ENCODE results near the gene MIAT.
A peak's percentile ranks its signal among the peaks of the same experiment; 100 is the strongest.

Gene MIAT

DNA sequence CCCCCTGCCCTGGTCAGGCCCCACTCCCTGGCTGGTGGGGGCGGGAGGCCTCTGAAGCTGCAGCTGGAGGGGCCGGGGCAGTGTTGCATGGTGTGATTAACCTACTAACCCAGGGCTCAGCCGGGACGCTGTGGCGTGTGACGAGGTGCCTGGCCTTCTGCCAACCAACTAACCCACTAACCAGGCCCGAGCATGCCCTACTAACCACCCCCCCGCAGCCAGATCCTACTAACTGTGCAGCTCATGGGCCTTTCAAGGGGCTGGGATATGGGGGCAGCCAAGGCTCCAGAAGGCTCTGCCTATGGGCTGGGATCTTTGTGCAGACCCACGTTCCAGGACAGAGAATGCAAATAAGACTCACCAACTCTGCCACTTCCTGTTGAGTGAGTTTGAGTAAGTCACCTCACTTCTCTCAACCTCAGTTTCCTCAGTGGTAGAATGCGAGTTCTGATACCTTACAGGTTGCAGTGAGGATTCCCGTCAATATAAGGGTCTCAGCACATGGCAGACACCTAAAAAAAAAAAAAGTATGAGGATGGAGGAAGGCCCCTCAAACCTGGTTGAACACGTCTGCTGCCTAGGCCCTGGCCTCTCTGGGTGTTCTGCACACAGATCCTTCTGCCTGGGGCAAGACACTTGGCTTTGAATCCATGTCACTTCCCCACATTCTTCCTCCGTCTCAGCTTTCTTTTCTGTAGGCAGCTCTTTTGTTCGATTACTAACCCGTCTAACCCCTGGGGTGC, 14.1 kb downstream of the MIAT start:
- DNase-seq (ENCODE audit: extremely low spot score): no peak
- ChIA-PET CTCF (no interaction called here), POLR2A (interaction anchor here (1.0 to 2.4 kb wide), 2 partner anchors 10 to 11 kb away, joined by 3 to 19 read pairs; no protein-coding TSS in a partner anchor)
- TF ChIP-seq TARDBP (IDR thresholded peaks at IDR 0.05) (no peak), ZNF384 (IDR thresholded peaks at IDR 0.05) (no peak), L3MBTL2 (conservative IDR thresholded peaks at IDR 0.05) (no peak), FOXA1 (IDR thresholded peaks at IDR 0.05) (no peak), NFRKB (IDR thresholded peaks at IDR 0.05) (no peak), SUZ12 (IDR thresholded peaks at IDR 0.05) (no peak), ARNT (IDR thresholded peaks at IDR 0.05) (no peak), CTBP1 (IDR thresholded peaks at IDR 0.05; ENCODE audit: borderline replicate concordance) (no peak), ELF4 (IDR thresholded peaks at IDR 0.05) (no peak), FOXK2 (IDR thresholded peaks at IDR 0.05) (no peak), BHLHE40 (IDR thresholded peaks at IDR 0.05; ENCODE audit: borderline replicate concordance) (no peak), LEF1 (IDR thresholded peaks at IDR 0.05; ENCODE audit: borderline replicate concordance) (no peak), HDGF (IDR thresholded peaks at IDR 0.05; ENCODE audit: borderline replicate concordance) (no peak), SP1 (IDR thresholded peaks at IDR 0.05) (no peak), FOXM1 (IDR thresholded peaks at IDR 0.05; ENCODE audit: borderline replicate concordance) (no peak)
- TF ChIP-seq, protein P1, sequence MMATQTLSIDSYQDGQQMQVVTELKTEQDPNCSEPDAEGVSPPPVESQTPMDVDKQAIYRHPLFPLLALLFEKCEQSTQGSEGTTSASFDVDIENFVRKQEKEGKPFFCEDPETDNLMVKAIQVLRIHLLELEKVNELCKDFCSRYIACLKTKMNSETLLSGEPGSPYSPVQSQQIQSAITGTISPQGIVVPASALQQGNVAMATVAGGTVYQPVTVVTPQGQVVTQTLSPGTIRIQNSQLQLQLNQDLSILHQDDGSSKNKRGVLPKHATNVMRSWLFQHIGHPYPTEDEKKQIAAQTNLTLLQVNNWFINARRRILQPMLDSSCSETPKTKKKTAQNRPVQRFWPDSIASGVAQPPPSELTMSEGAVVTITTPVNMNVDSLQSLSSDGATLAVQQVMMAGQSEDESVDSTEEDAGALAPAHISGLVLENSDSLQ (IDR thresholded peaks at IDR 0.05): no peak

DNA sequence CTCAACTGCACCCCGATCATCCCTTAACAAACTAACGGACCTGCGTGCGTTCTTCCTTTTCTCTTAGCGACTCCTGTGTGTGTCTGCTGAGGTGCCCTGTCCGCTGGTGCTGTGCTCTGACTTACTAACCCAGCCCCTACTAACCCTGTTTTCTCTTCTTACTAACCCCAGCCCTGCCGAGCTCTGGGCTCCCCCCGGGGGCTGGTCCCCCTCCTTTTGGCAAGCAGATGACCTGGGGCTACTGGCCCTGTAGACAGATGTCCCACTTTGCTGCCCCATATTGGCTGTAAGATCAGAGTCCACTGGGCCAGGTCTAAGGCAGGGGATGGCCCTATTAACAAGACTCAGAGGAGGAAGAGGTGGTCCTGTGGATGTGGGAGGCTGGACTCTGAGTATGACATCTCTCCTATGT, 14.7 kb downstream of the MIAT start:
- CTCF ChIA-PET: no interaction called here
- DNase-seq (ENCODE audit: extremely low spot score): no peak
- POLR2A ChIA-PET: interaction anchor here (0.8 to 2.4 kb wide), 5 partner anchors 9 to 188 kb away, joined by 3 to 19 read pairs (median 8); partner anchors contain the start of genes HPS4 and SRRD
- TF ChIP-seq, protein P1 (IDR thresholded peaks at IDR 0.05): no peak
- TF ChIP-seq FOXM1 (IDR thresholded peaks at IDR 0.05; ENCODE audit: borderline replicate concordance) (no peak), FOXK2 (IDR thresholded peaks at IDR 0.05) (no peak), SP1 (IDR thresholded peaks at IDR 0.05) (no peak), LEF1 (IDR thresholded peaks at IDR 0.05; ENCODE audit: borderline replicate concordance) (no peak), HDGF (IDR thresholded peaks at IDR 0.05; ENCODE audit: borderline replicate concordance) (no peak), CTBP1 (IDR thresholded peaks at IDR 0.05; ENCODE audit: borderline replicate concordance) (no peak), BHLHE40 (IDR thresholded peaks at IDR 0.05; ENCODE audit: borderline replicate concordance) (no peak), L3MBTL2 (conservative IDR thresholded peaks at IDR 0.05) (no peak), SUZ12 (IDR thresholded peaks at IDR 0.05) (no peak), ZNF384 (IDR thresholded peaks at IDR 0.05) (no peak), FOXA1 (IDR thresholded peaks at IDR 0.05) (no peak), TARDBP (IDR thresholded peaks at IDR 0.05) (no peak), NFRKB (IDR thresholded peaks at IDR 0.05) (no peak), ELF4 (IDR thresholded peaks at IDR 0.05) (no peak), ARNT (IDR thresholded peaks at IDR 0.05) (no peak)

DNA sequence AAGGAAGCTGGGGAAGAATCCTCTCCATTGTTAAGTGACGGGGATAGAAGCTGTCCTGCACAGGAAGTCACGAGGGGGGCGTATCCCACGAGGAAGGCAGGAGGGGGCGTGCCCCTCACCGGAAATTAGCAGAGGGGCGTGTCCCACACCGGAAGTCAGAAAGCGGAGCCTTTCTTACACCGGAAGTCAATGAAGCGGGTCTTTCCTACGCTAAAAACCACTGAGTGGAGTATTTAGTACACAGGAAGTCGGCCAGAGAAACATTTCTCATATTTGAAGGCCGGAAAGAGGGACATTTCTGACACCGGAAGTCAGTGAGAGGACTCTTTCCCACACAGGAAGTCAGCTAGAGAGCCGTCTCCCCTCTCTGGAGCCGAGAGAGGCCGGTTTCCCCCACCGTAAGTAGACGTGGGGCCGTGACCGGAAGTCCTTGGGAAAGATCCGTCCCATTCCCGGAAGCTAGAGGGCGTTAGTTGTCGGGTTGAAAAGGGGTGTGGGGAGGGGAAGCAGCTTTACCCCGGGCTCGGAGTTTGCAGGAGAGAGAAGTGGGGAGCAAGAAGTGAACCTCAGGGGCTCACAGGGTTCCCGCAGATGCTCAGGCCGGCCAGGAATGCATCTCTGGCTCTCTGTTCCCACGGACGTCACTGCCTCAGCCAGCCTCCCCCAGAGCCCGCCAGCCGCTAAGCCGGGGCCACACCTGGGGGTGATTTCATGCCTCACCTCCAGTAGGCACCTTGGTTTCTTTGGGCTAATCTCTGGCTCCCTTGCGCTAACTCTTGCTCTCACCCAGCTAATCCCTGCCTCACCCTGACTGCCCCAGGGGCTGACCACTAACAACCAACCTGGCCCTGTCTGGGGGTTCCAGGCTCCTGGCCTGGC, 15.4 kb downstream of the MIAT start:
- TF ChIP-seq CTBP1 (IDR thresholded peaks at IDR 0.05; ENCODE audit: borderline replicate concordance) (no peak), SUZ12 (IDR thresholded peaks at IDR 0.05) (no peak), LEF1 (IDR thresholded peaks at IDR 0.05; ENCODE audit: borderline replicate concordance) (no peak), ZNF384 (IDR thresholded peaks at IDR 0.05) (no peak), HDGF (IDR thresholded peaks at IDR 0.05; ENCODE audit: borderline replicate concordance) (no peak), SP1 (IDR thresholded peaks at IDR 0.05) (0 out of 2 replicates have a peak, but pooled peaks have one; percentile 20), TARDBP (IDR thresholded peaks at IDR 0.05) (no peak), NFRKB (IDR thresholded peaks at IDR 0.05) (no peak), ARNT (IDR thresholded peaks at IDR 0.05) (no peak), BHLHE40 (IDR thresholded peaks at IDR 0.05; ENCODE audit: borderline replicate concordance) (no peak), FOXM1 (IDR thresholded peaks at IDR 0.05; ENCODE audit: borderline replicate concordance) (no peak), FOXK2 (IDR thresholded peaks at IDR 0.05) (no peak), L3MBTL2 (conservative IDR thresholded peaks at IDR 0.05) (peak; percentile 65), ELF4 (IDR thresholded peaks at IDR 0.05) (peak; percentile 88), FOXA1 (IDR thresholded peaks at IDR 0.05) (no peak)
- TF ChIP-seq, protein P1 (IDR thresholded peaks at IDR 0.05): peak; percentile 64
- DNase-seq (ENCODE audit: extremely low spot score): peak; percentile 93
- POLR2A ChIA-PET: interaction anchor here (0.7 to 2.4 kb wide), 8 partner anchors 9 to 189 kb away, joined by 3 to 19 read pairs (median 4); partner anchors contain the start of genes HPS4, MIAT and SRRD
- CTCF ChIA-PET: interaction anchor here (0.8 to 1.6 kb wide), 2 partner anchors 9 to 12 kb away, joined by 3 read pairs; no protein-coding TSS in a partner anchor

DNA sequence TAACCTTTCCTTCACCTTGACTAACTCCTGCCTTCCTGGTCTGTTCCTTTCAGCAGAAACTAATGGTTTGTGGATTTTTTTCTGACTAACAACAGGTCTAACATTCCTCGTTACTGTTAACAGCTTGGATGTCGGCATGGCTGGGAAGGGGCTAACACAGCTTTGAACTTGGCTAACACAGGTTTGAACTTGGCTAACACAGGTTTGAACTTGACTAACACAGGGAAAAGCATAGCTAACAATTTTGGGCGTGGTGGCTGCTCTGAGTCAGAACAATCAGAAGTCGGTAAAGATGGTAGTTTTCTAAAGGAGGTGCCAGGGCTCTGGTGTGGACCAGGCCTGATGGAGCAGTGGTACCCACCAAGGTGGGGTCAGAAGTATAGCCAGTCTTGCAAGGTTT, 16.1 kb downstream of the MIAT start:
- TF ChIP-seq FOXA1 (IDR thresholded peaks at IDR 0.05): no peak
- no peak for TF ChIP-seq SP1 (IDR thresholded peaks at IDR 0.05)
- no peak for TF ChIP-seq FOXK2 (IDR thresholded peaks at IDR 0.05)
- TF ChIP-seq BHLHE40 (IDR thresholded peaks at IDR 0.05; ENCODE audit: borderline replicate concordance): no peak
- no peak for TF ChIP-seq ELF4 (IDR thresholded peaks at IDR 0.05)
- ChIA-PET POLR2A (interaction anchor here (1.2 to 2.4 kb wide), 4 partner anchors 8 to 309 kb away, joined by 3 to 19 read pairs (median 10); partner anchors contain the start of genes HPS4 and SRRD), CTCF (interaction anchor here (1.1 to 1.6 kb wide), 2 partner anchors 8 to 13 kb away, joined by 3 to 5 read pairs; no protein-coding TSS in a partner anchor)
- DNase-seq (ENCODE audit: extremely low spot score): no peak

Data from HEK293T (cell line).